GM12878 (cell line): ENCODE results near the gene TEC. TPM values are rescaled to one million over a fixed set of nuclear protein-coding genes. Genes with fewer than 3 reads are reported as not detected.

ENCODE experiments used
- ATF7 ChIP-seq: fragments of 450-650 bp; IDR thresholded peaks from 2 replicates; pipeline ENCODE4 v1.6.1; 2016; ENCODE audit warnings: low read depth, mild to moderate bottlenecking
- BRCA1 ChIP-seq: IDR thresholded peaks from 2 replicates; pipeline ENCODE4 v1.6.1; 2011; ENCODE audit warnings: low read depth, low read length, improper control_type of control experiment
- CBFB ChIP-seq: IDR thresholded peaks from 2 replicates; pipeline ENCODE4 v1.6.1; 2016; ENCODE audit warnings: antibody characterized with exemption, low read depth
- EP300 ChIP-seq, 2 experiments: fragments of 150-350 bp in 1 of 2; IDR thresholded peaks; 2 replicates each; pipeline ENCODE4 v1.6.1; 2011 to 2012; ENCODE audit warnings: low read depth in 2 of 2, low read length in 2 of 2, borderline replicate concordance in 1 of 2, improper control_type of control experiment in 1 of 2, inconsistent platforms in 1 of 2; ENCODE audit not compliant: control insufficient read depth in 1 of 2
- FOS ChIP-seq: IDR thresholded peaks from 3 replicates; pipeline ENCODE4 v1.6.1; 2011; ENCODE audit warnings: borderline replicate concordance; ENCODE audit not compliant: insufficient read length; ENCODE audit errors: extremely low read depth
- FOXK2 ChIP-seq: fragments of 450-650 bp; IDR thresholded peaks from 2 replicates; pipeline ENCODE4 v1.6.1; 2017; ENCODE audit warnings: mild to moderate bottlenecking, moderate library complexity
- HSF1 ChIP-seq: fragments of 150-350 bp; IDR thresholded peaks from 2 replicates; pipeline ENCODE4 v1.6.1; 2014; ENCODE audit warnings: mild to moderate bottlenecking, low read depth, low read length
- IRF4 ChIP-seq: IDR thresholded peaks from 2 replicates; pipeline ENCODE4 v1.6.1; 2011; ENCODE audit warnings: low read depth, low read length
- JUNB ChIP-seq: IDR thresholded peaks from 2 replicates; pipeline ENCODE4 v1.6.1; 2016; ENCODE audit warnings: antibody characterized with exemption, mild to moderate bottlenecking
- MEF2A ChIP-seq: IDR thresholded peaks from 2 replicates; pipeline ENCODE4 v1.6.1; 2011; ENCODE audit warnings: low read depth, mild to moderate bottlenecking, low read length, moderate library complexity; ENCODE audit not compliant: insufficient read depth
- NBN ChIP-seq: fragments of 450-650 bp; IDR thresholded peaks from 2 replicates; pipeline ENCODE4 v1.6.1; 2016
- NFIC ChIP-seq: IDR thresholded peaks from 2 replicates; pipeline ENCODE4 v1.6.1; 2012; ENCODE audit warnings: low read depth, mild to moderate bottlenecking, inconsistent platforms, low read length, moderate library complexity
- PML ChIP-seq: IDR thresholded peaks from 2 replicates; pipeline ENCODE4 v1.6.1; 2012; ENCODE audit warnings: low read length, inconsistent platforms
- TAF1 ChIP-seq: IDR thresholded peaks from 2 replicates; pipeline ENCODE4 v1.6.1; 2011; ENCODE audit warnings: mild to moderate bottlenecking, low read depth, low read length, borderline replicate concordance
- TCF3 ChIP-seq: IDR thresholded peaks from 2 replicates; pipeline ENCODE4 v1.6.1; 2012; ENCODE audit warnings: low read depth, mild to moderate bottlenecking, low read length, borderline replicate concordance; ENCODE audit not compliant: insufficient read depth
- WRNIP1 ChIP-seq: IDR thresholded peaks from 2 replicates; pipeline ENCODE4 v1.6.1; 2011; ENCODE audit warnings: low read depth, low read length, improper control_type of control experiment, borderline replicate concordance
- polyA plus RNA-seq, 11 experiments: library from polyadenylated mRNA; depleted of rRNA in 4 of 11; unstranded in 6 of 11; stranded (reverse) in 5 of 11; fragments of >200 nt; fragmentation: Nextera tagmentation in 4 of 11; fragmentation: Illumina TruSeq in 1 of 11; extraction: Ambion mirVana in 4 of 11; extraction: Trizol in 1 of 11; gene quantifications; 1 replicate in 1 of 11; 2 replicates in 10 of 11; pipeline versions ENCODE4 v1.2.1 to v1.2.3, GENCODE V29; 2011 to 2016; ENCODE audit warnings: inconsistent platforms in 2 of 11, missing spikeins in 2 of 11, low read depth in 1 of 11
- total RNA-seq, 4 experiments: library from RNA; depleted of rRNA in 3 of 4; stranded (reverse); fragments of >200 nt in 3 of 4; fragmentation: Illumina TruSeq in 1 of 4; extraction: Trizol in 1 of 4; gene quantifications; 2 replicates each; pipeline versions ENCODE4 v1.2.1 to v1.2.3, GENCODE V29; 2013 to 2021
- TF ChIP-seq, protein P1 (sequence below): IDR thresholded peaks from 2 replicates; pipeline ENCODE4 v1.6.1; 2011; ENCODE audit warnings: borderline replicate concordance, low read depth, mild to moderate bottlenecking, moderate library complexity, mixed read lengths, low read length; ENCODE audit not compliant: insufficient read depth; ENCODE audit errors: extremely low read length
- TF ChIP-seq, protein P2 (sequence below): fragments of 450-650 bp; formaldehyde crosslinking; IDR thresholded peaks from 2 replicates; pipeline ENCODE4 v1.4.0; 2022; ENCODE audit warnings: mild to moderate bottlenecking, moderate library complexity
- TF ChIP-seq, protein P3 (sequence below): IDR thresholded peaks from 2 replicates; pipeline ENCODE4 v1.6.1; 2012; ENCODE audit warnings: improper control_type of control experiment, low read depth, low read length; ENCODE audit not compliant: insufficient replicate concordance

Gene TEC
- total and polyA plus RNA-seq, 10 of the 15 experiments (the other 5 are each of a cell fraction or from before 2014, with no cell fraction given), result 7.4 to 27.2 (median 17.1) TPM

- TF ChIP-seq IRF4 (no peak), ATF7 (peak; percentile 41), WRNIP1 (no peak), CBFB (no peak), TCF3 (no peak), FOS (no peak), FOXK2 (no peak), HSF1 (no peak), NBN (0 out of 2 replicates have a peak, but pooled peaks have one; percentile 62), TAF1 (no peak), MEF2A (peak; percentile 76; the same call in 1 of the 2 replicates), EP300 (IDR thresholded peaks at IDR 0.05; ENCODE audit: borderline replicate concordance in 1 of 2, control insufficient read depth in 1 of 2, low read depth in 2 of 2, low read length in 2 of 2) (no peak), NFIC (peak; percentile 39), BRCA1 (no peak), PML (0 out of 2 replicates have a peak, but pooled peaks have one; percentile 37), JUNB (peak; percentile 34; the same call in 1 of the 2 replicates)
- TF ChIP-seq, protein P1, sequence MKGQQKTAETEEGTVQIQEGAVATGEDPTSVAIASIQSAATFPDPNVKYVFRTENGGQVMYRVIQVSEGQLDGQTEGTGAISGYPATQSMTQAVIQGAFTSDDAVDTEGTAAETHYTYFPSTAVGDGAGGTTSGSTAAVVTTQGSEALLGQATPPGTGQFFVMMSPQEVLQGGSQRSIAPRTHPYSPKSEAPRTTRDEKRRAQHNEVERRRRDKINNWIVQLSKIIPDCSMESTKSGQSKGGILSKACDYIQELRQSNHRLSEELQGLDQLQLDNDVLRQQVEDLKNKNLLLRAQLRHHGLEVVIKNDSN, result no peak
- TF ChIP-seq, protein P2, sequence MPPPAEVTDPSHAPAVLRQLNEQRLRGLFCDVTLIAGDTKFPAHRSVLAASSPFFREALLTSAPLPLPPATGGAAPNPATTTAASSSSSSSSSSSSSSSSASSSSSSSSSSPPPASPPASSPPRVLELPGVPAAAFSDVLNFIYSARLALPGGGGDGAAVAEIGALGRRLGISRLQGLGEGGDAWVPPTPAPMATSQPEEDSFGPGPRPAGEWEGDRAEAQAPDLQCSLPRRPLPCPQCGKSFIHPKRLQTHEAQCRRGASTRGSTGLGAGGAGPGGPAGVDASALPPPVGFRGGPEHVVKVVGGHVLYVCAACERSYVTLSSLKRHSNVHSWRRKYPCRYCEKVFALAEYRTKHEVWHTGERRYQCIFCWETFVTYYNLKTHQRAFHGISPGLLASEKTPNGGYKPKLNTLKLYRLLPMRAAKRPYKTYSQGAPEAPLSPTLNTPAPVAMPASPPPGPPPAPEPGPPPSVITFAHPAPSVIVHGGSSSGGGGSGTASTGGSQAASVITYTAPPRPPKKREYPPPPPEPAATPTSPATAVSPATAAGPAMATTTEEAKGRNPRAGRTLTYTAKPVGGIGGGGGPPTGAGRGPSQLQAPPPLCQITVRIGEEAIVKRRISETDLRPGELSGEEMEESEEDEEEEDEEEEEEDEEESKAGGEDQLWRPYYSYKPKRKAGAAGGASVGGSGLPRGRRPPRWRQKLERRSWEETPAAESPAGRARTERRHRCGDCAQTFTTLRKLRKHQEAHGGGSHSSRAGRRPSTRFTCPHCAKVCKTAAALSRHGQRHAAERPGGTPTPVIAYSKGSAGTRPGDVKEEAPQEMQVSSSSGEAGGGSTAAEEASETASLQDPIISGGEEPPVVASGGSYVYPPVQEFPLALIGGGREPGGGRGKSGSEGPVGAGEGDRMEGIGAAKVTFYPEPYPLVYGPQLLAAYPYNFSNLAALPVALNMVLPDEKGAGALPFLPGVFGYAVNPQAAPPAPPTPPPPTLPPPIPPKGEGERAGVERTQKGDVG, result no peak
- TF ChIP-seq, protein P3, sequence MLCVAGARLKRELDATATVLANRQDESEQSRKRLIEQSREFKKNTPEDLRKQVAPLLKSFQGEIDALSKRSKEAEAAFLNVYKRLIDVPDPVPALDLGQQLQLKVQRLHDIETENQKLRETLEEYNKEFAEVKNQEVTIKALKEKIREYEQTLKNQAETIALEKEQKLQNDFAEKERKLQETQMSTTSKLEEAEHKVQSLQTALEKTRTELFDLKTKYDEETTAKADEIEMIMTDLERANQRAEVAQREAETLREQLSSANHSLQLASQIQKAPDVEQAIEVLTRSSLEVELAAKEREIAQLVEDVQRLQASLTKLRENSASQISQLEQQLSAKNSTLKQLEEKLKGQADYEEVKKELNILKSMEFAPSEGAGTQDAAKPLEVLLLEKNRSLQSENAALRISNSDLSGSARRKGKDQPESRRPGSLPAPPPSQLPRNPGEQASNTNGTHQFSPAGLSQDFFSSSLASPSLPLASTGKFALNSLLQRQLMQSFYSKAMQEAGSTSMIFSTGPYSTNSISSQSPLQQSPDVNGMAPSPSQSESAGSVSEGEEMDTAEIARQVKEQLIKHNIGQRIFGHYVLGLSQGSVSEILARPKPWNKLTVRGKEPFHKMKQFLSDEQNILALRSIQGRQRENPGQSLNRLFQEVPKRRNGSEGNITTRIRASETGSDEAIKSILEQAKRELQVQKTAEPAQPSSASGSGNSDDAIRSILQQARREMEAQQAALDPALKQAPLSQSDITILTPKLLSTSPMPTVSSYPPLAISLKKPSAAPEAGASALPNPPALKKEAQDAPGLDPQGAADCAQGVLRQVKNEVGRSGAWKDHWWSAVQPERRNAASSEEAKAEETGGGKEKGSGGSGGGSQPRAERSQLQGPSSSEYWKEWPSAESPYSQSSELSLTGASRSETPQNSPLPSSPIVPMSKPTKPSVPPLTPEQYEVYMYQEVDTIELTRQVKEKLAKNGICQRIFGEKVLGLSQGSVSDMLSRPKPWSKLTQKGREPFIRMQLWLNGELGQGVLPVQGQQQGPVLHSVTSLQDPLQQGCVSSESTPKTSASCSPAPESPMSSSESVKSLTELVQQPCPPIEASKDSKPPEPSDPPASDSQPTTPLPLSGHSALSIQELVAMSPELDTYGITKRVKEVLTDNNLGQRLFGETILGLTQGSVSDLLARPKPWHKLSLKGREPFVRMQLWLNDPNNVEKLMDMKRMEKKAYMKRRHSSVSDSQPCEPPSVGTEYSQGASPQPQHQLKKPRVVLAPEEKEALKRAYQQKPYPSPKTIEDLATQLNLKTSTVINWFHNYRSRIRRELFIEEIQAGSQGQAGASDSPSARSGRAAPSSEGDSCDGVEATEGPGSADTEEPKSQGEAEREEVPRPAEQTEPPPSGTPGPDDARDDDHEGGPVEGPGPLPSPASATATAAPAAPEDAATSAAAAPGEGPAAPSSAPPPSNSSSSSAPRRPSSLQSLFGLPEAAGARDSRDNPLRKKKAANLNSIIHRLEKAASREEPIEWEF, result no peak
Observed at GRCh38 chr4:48247142-48247877, 22.3 kb downstream of the TEC start (continued).
